ENCODE measurements around the gene TEX55. TPM values are rescaled to one million over a fixed set of nuclear protein-coding genes. Genes with fewer than 3 reads are reported as not detected.
"Not testable (repeated sequence)": the region's sequence is repeated elsewhere in the genome, so short reads cannot be mapped to it uniquely, and the experiment has no call there.

Gene TEX55
- total RNA-seq, 4 donors from 2014 or later, result not detected

DNA sequence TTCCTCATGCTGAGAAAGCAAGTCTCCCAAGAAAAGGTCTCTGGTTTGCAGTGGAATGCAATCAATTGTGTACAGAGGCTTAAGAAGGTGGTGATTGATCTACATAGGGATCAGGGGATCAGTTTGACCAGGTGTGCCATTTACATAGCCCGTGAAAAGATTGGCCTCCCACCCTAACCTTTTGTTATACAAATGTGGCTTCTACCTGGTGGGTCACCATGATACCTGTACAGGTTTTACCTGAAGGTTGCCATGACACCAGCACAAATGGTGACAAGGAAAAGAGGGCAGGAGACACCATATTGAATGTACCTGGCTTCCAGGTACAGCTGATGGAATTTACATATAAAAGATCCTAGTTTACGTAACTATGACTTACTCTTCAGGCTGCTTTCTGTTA, 25.5 kb upstream of the TEX55 start:
- TF ChIP-seq CTCF (IDR thresholded peaks at IDR 0.05), result no peak
- TF ChIP-seq EP300 (IDR thresholded peaks at IDR 0.05), result no peak
- no peak for TF ChIP-seq POLR2A (IDR thresholded peaks at IDR 0.05)
- no peak for TF ChIP-seq POLR2AphosphoS5 (IDR thresholded peaks at IDR 0.05)
- peaks cover 0 to 19% (median 0%) of the 10 kb centered on the region in 3 donors for H3K9me3 ChIP-seq
- H3K27ac ChIP-seq, result no peak overlapping the region
- H3K4me1 ChIP-seq, result no peaks in the 10 kb centered on the region
- WGBS, 2 donors (ENCODE audit: low coverage in 1 of 2), result 67 to 91% methylated on average over 2 of the region's 2 CpGs
- no peak for ATAC-seq
- no peak overlapping the region for H3K4me3 ChIP-seq
- no peaks in the 10 kb centered on the region for H3K36me3 ChIP-seq
- H3K27me3 ChIP-seq, result no peaks in the 10 kb centered on the region

DNA sequence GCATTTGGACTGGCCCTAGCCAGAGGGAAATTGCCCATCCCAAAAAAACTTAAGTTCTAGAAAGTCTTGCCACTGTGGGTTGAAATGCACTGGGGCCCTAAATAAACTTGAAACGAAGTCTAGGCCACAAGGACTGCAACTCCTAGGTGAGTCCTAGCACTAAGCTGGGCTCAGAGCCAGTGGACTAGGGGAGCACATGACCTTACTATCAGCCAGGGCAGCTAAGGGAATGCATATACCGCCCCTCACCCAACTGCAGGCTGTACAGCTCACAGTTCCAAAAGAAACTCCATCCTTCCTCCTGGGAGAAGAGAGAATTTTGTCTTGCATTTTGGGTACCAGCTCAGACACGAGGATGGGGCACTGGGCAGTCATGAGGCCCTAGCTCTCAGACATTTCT, 23.6 kb upstream of the TEX55 start:
- TF ChIP-seq EP300 (IDR thresholded peaks at IDR 0.05), result no peak
- TF ChIP-seq CTCF (IDR thresholded peaks at IDR 0.05), result no peak
- TF ChIP-seq POLR2AphosphoS5 (IDR thresholded peaks at IDR 0.05), result no peak
- TF ChIP-seq POLR2A (IDR thresholded peaks at IDR 0.05), result no peak
- Histone ChIP-seq H3K27ac (no peak overlapping the region), H3K36me3 (no peaks in the 10 kb centered on the region), H3K27me3 (no peaks in the 10 kb centered on the region), H3K4me3 (no peak overlapping the region), H3K9me3 (peaks cover 0 to 15% (median 0%) of the 10 kb centered on the region in 3 donors), H3K4me1 (no peaks in the 10 kb centered on the region)
- ATAC-seq, result no peak
- WGBS, 2 donors (ENCODE audit: low coverage in 1 of 2), result 44 to 50% methylated on average over 3 of the region's 3 CpGs

- Histone ChIP-seq H3K36me3 (no peaks in the 10 kb centered on the region), H3K4me3 (no peak overlapping the region), H3K27me3 (no peaks in the 10 kb centered on the region), H3K27ac (no peak overlapping the region), H3K9me3 (no peaks in the 10 kb centered on the region), H3K4me1 (no peaks in the 10 kb centered on the region)
- no peak for ATAC-seq
- TF ChIP-seq EP300 (IDR thresholded peaks at IDR 0.05) (no peak), POLR2A (IDR thresholded peaks at IDR 0.05) (no peak)
- WGBS, 2 donors (ENCODE audit: low coverage in 1 of 2), result 91 to 93% methylated on average over 7 to 10 of the region's 10 CpGs
Measured at GRCh38 chr3:119125342-119125741, 20.6 kb upstream of the TEX55 start.

GRCh38 chr3:119125742-119126504, 20.0 kb upstream of the TEX55 start:
- H3K4me3 ChIP-seq, result no peak overlapping the region
- H3K4me1 ChIP-seq, result no peaks in the 10 kb centered on the region
- no peak overlapping the region for H3K27ac ChIP-seq
- H3K9me3 ChIP-seq, result no peaks in the 10 kb centered on the region
- ATAC-seq, result no peak
- H3K27me3 ChIP-seq, result no peaks in the 10 kb centered on the region
- no peaks in the 10 kb centered on the region for H3K36me3 ChIP-seq
- whole genome bisulfite sequencing, 2 donors (ENCODE audit: low coverage in 1 of 2), result 85 to 100% methylated on average over 1 to 4 of the region's 17 CpGs
- TF ChIP-seq POLR2A (IDR thresholded peaks at IDR 0.05) (no peak), POLR2AphosphoS5 (IDR thresholded peaks at IDR 0.05) (no peak), EP300 (IDR thresholded peaks at IDR 0.05) (no peak), CTCF (IDR thresholded peaks at IDR 0.05) (no peak)

DNA sequence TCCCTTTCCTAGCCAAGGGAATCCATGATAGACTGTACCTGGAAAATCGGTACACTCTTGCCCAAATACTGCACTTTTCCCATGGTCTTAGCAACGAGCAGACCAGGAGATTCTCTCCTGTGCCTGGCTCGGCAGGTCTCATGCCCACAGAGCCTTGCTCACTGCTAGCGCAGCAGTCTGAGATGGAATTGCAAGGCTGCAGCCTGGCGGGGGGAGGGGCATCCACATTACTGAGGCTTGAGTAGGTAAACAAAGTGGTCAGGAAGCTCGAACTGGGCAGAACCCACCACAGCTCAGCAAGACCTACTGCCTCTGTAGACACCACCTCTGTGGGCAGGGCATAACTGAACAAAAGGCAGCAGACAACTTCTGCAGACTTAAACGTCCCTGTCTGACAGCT, 15.7 kb upstream of the TEX55 start:
- WGBS, 2 donors (ENCODE audit: low coverage in 1 of 2), result 0% methylated on average over 1 of the region's 7 CpGs; no CpG with 5 or more reads in 1 of the 2 donors
- ATAC-seq, result not testable (repeated sequence)

GRCh38 chr3:119132291-119132690, 13.7 kb upstream of the TEX55 start:
- H3K36me3 ChIP-seq, H3K4me1 ChIP-seq, H3K27me3 ChIP-seq, H3K4me3 ChIP-seq, H3K9me3 ChIP-seq, H3K27ac ChIP-seq, ATAC-seq: not testable (repeated sequence)
- WGBS, 2 donors (ENCODE audit: low coverage in 1 of 2), result 89 to 96% methylated on average over 4 of the region's 4 CpGs

More for the DNA sequence above, 15.7 kb upstream of the TEX55 start:
- H3K27ac ChIP-seq, H3K9me3 ChIP-seq, H3K4me1 ChIP-seq, H3K4me3 ChIP-seq, H3K27me3 ChIP-seq, H3K36me3 ChIP-seq: not testable (repeated sequence)

- ATAC-seq, H3K9me3 ChIP-seq, H3K36me3 ChIP-seq, H3K27ac ChIP-seq, H3K27me3 ChIP-seq, H3K4me3 ChIP-seq, H3K4me1 ChIP-seq: not testable (repeated sequence)
- 64 to 65% methylated on average over 4 of the region's 4 CpGs for WGBS, 2 donors (ENCODE audit: low coverage in 1 of 2)
Measured at GRCh38 chr3:119139360-119139759, 6.6 kb upstream of the TEX55 start.

All from gastroesophageal sphincter (tissue), 4 donors.